ENCODE results near the gene KLHDC4.

The KLHDC4 gene

DNA sequence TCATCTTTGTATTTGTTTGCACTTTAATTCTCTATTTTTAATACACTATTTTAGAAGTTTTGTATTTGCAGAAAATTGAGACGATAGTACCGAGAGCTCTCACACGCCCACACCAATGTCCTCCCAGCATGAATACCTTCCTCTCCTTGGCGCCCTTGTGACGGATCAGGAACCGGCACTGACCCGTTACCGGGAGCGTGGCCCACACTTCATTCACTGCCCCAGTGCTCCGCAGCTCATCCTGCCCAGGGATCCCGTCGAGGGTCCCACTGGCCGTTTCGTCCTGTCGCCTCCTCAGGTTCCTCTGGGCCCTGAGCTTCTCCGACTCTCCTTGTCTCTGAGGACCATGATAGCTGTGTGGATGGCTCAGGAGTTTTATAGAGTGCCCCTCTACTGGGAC lies 50.6 kb downstream of the KLHDC4 start:
- no peak for DNase-seq

GRCh38 chr16:87713451-87714229 lies 52.1 kb downstream of the KLHDC4 start:
- no peak for DNase-seq

DNA sequence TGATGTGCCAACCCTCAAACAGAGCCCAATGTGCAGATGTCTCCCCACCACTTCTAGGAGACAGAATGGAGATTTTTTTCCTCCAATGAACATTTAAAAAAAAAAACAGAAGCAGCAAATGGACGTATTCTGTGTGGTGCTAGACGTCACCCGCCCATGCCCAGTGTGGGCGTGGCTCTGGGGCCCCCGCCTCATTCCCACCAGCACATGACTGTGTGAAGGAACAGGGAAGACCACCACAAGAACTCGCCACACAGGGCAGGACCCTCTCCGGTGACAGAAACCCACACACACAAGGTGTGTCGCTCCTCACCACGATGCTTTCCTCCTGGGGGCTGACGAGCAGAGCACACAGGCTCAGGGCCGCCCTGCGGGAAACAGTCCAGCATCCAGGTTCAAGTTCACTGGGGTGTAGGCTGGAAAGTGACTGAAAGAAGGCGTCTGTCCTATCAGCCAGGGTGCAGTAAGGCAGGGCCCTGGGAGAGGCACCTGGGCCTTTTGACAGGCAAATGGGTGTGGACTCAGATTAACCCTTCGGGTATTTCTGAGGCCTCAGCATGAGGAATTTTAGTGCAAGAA lies 53.5 kb downstream of the KLHDC4 start:
- no peak for DNase-seq

DNA sequence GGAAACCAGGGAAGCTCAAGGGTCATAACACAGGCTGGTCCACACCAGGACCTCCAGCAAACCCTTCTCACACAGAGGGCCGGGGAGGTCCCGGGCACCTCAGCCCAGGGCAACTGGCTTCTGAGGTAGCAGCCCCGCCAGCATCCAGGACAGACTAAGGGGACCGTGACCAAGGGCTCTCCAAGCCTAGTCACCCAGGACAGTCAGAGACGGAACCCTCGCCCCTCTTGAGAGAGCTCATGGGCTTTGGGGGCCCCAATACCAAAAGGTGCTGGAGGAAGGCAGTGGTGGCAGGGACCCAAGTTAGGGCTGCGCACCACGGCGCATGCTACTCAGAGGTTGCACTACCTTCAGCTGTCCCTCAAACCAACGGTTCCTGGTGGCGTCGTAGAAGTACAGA lies 54.9 kb downstream of the KLHDC4 start:
- no peak for DNase-seq

GRCh38 chr16:87709677-87710076 lies 56.1 kb downstream of the KLHDC4 start:
- no peak for DNase-seq

DNA sequence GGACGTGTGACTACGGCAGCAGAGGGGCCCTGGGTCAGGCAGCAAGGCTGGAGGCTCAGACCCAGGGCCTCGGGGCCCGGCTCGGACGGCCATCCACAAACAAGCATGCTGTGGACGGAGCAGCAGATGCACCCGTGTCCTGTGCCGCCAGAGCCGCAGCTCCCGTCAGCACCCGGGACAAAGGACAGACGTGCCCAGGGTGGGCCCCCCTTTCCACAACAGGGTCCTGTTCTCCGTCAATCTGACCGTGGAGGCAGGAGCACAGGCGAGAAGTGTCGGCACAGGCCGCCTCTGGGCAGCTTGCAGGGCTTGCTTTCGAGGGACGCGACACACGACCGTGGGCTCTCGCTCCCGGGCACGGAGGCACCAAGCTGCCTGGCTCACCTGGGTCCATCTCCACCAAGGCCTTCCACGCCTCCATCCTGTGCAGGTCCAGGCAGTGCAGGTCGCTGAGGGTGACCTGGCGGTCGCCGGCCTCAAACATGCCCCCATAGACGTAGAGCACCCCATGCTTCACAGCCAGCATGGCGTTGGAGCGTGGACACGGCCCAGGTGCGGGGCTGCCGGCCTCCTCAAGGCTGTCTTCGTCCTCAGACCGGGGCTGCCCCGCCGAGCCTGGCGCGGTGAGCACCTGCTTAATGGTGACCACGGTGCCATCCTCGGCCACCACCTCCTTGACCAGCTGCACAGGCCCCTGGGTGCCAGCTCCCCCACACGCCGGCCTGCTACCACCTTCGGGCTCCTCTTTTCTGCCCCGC lies 56.7 kb downstream of the KLHDC4 start:
- no peak for DNase-seq

DNA sequence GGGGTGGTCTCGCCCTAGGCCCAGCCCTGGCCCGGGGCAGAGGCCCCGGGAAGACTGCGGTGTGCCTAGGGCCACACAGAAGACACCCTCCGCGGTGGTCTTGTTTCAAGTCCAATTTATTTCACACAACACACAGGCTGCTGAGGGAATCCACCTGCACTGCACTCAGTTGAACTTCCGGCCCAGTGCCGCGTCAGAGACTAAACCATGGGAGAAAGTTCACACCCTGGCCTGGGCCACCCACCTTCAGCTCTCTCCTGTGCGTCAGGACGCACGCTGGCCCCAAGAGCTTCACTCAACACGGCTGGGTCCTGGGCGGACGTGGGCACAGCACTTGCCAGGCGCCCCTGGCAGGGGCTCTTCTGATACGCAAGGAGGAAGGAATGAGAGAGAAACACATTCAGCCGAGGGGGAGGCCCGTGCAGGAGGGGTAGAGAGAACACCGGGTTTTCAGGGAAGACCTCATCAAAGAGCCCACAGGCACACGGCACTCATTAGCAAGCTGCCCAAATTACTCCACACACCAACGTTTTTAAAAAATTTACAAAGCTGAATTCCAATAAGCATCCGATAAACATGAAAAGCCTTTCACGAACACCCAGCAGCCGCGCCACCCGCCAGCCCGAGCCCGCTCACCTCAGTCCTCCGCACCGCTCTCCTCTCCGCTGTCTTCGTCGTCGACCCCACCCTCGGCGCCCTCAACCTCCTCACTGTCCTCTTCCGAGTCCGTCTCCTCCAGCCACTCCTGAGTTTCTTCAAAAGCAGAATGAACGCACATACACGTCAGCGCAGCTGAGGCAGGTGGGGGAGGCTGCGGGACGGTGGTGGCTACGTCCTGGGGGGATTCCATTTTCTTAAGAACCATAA lies 57.8 kb downstream of the KLHDC4 start:
- no peak for DNase-seq

GRCh38 chr16:87707097-87707496 lies 58.7 kb downstream of the KLHDC4 start:
- DNase-seq = no peak

GRCh38 chr16:87706278-87707000 lies 59.3 kb downstream of the KLHDC4 start:
- DNase-seq = no peak

DNA sequence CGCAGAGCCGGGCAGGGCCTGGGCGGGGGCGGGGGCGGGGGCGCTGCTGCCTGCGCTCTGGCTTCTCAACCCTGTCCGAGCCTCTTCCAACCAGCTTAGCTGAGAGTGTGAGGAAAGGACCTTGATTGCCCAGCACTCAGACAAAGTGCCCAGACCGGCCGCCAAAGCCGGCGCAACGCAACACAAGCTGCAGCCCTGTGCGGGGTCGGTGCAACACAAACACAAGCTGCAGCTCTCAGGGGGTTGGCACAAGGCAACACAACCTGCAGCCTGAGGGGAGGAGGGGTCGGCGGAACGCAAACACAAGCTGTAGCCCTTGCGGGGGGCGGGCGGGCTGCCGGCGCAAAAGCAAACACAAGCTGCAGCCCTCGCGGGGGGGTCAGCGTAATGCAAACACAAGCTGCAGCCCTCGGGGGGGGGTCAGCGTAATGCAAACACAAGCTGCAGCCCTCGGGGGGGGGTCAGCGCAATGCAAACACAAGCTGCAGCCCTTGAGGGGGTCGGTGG lies 60.0 kb downstream of the KLHDC4 start:
- DNase-seq = no peak

GRCh38 chr16:87704754-87705353 lies 60.9 kb downstream of the KLHDC4 start:
- no peak for DNase-seq

- DNase-seq = no peak
Observed at GRCh38 chr16:87703835-87704375, 61.9 kb downstream of the KLHDC4 start.

DNA sequence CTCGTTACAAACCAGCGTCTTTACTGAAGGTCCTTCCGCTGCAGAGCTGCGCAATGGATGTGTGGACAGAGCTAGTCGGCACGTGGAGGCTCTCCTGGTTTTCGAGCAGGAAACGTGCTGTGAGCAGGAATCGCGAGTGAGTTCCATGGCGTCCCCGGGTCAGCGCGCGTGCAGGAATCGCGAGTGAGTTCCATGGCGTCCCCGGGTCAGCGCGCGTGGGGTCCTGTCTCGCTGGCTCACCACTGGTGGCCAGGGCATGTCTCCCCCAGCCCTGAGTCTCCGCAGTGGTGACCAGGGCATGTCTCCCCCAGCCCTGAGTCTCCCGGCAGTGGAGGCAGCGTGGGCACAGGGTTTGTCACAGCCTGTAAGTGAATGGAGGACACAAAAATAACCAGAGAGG lies 62.7 kb downstream of the KLHDC4 start:
- DNase-seq = no peak

DNA sequence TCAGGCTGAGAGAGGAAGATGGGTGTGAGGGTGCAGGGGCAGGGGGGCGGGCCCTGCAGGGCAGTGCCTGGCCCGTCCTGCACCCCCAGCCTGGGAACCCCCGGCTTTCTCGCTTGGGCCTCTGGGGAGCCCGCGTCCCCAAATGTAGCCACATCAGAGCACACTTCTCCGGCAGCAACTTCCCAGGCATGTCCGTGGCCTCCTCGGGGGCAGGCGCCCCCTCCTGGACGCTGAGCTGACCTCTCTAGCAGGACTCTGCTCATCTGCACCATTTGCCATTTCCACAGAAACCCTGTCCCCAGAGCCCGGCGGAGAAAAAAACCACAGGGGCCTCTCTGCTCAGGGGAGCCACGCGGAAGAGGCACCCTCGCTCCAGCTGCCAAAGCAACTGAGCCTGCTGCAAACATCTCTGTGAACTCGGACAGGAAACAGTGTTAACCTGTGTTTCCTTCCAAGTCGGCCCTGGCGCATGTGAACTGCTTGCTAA lies 63.4 kb downstream of the KLHDC4 start:
- no peak for DNase-seq

DNA sequence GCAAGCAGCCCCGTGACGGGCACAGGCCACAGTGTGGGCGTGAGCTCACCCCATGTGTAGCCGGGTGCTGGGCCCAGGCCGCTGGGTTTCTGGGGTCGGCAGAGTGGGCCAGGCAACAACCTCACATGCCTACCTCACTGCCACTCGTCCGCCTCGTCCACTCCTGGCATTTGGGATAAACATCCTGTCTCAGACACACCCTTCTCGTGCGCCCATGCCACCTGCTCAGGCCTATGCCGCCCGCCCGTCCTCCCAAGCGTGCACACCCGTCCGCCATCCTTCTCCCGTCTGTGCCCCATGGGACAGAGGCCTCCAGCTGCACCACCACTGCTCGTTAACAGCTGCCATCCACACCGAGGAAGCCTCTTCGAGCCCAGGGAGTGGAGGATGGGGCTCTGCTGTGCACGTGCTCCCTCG lies 64.3 kb downstream of the KLHDC4 start:
- DNase-seq = no peak

- no peak for DNase-seq
Observed at GRCh38 chr16:87701078-87701460, 64.7 kb downstream of the KLHDC4 start.

DNA sequence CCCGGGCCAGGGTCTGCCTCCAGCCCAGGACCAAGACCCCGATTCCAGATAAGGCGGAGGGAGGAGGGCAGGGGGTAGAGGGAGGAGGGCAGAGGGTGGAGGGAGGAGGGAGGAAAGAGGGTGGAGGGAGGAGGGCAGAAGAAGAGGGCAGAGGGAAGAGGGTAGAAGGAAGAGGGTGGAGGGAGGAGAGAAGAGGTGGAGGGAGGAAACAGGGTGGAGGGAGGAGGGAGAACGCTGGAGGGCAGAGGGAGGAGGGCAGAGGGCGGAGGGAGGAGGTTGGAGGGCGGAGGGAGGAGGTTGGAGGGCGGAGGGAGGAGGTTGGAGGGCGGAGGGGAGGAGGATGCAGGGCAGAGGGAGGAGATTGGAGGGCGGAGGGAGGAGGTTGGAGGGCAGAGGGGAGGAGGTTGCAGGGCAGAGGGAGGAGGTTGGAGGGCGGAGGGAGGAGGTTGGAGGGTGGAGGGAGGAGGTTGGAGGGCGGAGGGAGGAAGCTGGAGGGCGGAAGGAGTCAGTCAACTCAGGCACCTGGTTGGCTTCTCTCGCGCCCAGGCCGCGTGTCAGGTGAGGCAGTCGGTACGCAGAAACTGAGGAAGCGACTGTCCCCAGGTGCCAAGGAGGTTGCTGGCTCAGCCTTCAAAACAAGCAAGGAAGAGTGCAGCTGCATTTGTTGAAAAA lies 65.2 kb downstream of the KLHDC4 start:
- no peak for DNase-seq

- DNase-seq = no peak
Observed at GRCh38 chr16:87698676-87699199, 67.0 kb downstream of the KLHDC4 start.

- DNase-seq = no peak
Observed at GRCh38 chr16:87698241-87698640, 67.5 kb downstream of the KLHDC4 start.

GRCh38 chr16:87697792-87698191 lies 68.0 kb downstream of the KLHDC4 start:
- DNase-seq = no peak

Data from EL (cell line).